AG08396 (cell line): Measurements from ENCODE around the gene HBM.
"Not testable (repeated sequence)": the region's sequence is repeated elsewhere in the genome, so short reads cannot be mapped to it uniquely, and the experiment has no call there.

Experiments
- DNase-seq: peaks from one replicate; pipeline ENCODE4 v3.0.0; 2012; ENCODE audit warnings: low spot score, mixed read lengths

Gene HBM

GRCh38 chr16:146646-147045 is 19.1 kb upstream of the HBM start:
- DNase-seq = no peak

- no peak for DNase-seq
These were observed 16.6 kb upstream of the HBM start for GRCh38 chr16:149024-149660.

GRCh38 chr16:152141-153128 is 13.3 kb upstream of the HBM start, which contains the start of gene HBZ:
HBZ (plus strand) TSS chr16:152644; CDS start chr16:152910, 266 bp downstream.
- DNase-seq = no peak

- not testable (repeated sequence) for DNase-seq
These were observed 12.7 kb upstream of the HBM start for GRCh38 chr16:153129-153521.

- DNase-seq = not testable (repeated sequence)
These were observed 12.1 kb upstream of the HBM start for GRCh38 chr16:153550-154216.

GRCh38 chr16:154217-155030 is 11.4 kb upstream of the HBM start:
- no peak for DNase-seq

- DNase-seq = no peak
These were observed 10.8 kb upstream of the HBM start for GRCh38 chr16:155031-155398.

- no peak for DNase-seq
These were observed 6.5 kb upstream of the HBM start for GRCh38 chr16:159136-159849.

- not testable (repeated sequence) for DNase-seq
These were observed 5.5 kb upstream of the HBM start for GRCh38 chr16:160242-160641.

- DNase-seq = no peak
These were observed 5.0 kb upstream of the HBM start for GRCh38 chr16:160691-161190.

GRCh38 chr16:162271-162991 is 3.3 kb upstream of the HBM start:
- DNase-seq = peak; percentile 8

- DNase-seq = not testable (repeated sequence)
These were observed 2.6 kb upstream of the HBM start for GRCh38 chr16:163139-163538.

- not testable (repeated sequence) for DNase-seq
These were observed 2.1 kb upstream of the HBM start for GRCh38 chr16:163696-164095.

- not testable (repeated sequence) for DNase-seq
These were observed 1.5 kb upstream of the HBM start for GRCh38 chr16:164134-164823.

- peak; percentile 37 for DNase-seq
These were observed 795 bp upstream of the HBM start for GRCh38 chr16:164827-165538.

- DNase-seq = peak; percentile 14
These were observed 770 bp downstream of the HBM start for GRCh38 chr16:166375-167121.

GRCh38 chr16:167122-167690 is 1.4 kb downstream of the HBM start:
- peak; percentile 17 for DNase-seq

- peak; percentile 10 for DNase-seq
These were observed 2.6 kb downstream of the HBM start for GRCh38 chr16:168424-168823.
